Measurements from ENCODE around the gene IPPK.

IPPK gene

DNA sequence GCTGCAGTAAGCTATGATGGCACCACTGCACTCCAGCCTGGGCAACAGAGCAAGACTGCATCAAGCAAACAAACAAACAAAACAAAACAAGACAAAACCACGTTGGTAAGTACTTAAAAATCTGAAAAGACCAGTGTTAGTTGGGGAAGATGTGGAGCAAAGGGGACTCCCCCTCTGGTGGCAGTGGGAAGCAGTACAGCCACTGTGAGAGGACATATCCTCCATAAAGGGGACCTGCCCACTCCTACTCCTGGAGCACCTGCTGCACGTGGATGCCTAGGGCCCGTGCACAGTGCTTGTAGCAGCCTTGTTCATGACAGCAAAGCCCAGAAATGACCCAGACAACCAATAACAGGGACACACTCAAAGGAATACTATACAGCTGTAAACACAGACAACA is 17.0 kb upstream of the IPPK start:
- no peak for DNase-seq (ENCODE audit: low read depth)

DNA sequence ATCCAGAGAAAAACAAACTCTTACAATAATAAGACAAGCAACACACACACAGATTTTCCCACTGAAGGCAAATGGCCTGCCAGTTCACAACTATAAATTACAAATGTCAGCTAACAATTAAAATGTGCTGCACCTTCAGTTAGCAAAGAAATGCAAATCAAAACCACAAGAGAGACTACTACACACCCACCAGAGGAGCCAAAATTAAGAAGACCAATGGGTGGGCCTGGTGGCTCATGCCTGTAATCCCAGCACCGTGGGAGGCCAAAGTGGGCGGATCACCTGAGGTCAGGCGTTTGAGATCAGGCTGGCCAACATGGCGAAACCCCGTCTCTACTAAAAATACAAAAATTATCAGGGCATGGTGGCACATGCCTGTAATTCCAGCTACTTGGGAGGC is 15.1 kb upstream of the IPPK start:
- no peak for DNase-seq (ENCODE audit: low read depth)

DNA sequence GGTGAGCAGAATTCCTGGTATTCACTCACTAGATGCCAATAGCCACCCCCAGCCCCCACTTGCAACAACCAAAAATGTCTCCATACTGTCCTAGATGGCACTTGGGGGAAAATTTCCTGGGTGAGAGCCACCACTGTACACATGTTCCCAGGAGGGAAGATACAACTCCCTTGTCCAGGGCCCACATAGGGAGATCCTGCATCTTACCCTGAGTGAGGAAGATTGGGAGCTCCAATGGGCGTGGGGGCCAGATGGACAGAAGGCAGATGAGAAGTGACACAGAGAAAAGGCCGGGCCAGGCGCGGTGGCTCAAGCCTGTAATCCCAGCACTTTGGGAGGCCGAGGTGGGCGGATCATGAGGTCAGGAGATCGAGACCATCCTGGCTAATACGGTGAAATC is 12.3 kb upstream of the IPPK start:
- DNase-seq (ENCODE audit: low read depth) = no peak

- no peak for DNase-seq (ENCODE audit: low read depth)
These were observed 10.5 kb upstream of the IPPK start for GRCh38 chr9:92680166-92681119.

- DNase-seq (ENCODE audit: low read depth) = no peak
These were observed 9.7 kb upstream of the IPPK start for GRCh38 chr9:92679413-92680165.

- peak; percentile 62 for DNase-seq (ENCODE audit: low read depth)
These were observed 1.4 kb upstream of the IPPK start for GRCh38 chr9:92671323-92671722.

GRCh38 chr9:92669527-92669889 is 423 bp downstream of the IPPK start:
- no peak for DNase-seq (ENCODE audit: low read depth)

DNA sequence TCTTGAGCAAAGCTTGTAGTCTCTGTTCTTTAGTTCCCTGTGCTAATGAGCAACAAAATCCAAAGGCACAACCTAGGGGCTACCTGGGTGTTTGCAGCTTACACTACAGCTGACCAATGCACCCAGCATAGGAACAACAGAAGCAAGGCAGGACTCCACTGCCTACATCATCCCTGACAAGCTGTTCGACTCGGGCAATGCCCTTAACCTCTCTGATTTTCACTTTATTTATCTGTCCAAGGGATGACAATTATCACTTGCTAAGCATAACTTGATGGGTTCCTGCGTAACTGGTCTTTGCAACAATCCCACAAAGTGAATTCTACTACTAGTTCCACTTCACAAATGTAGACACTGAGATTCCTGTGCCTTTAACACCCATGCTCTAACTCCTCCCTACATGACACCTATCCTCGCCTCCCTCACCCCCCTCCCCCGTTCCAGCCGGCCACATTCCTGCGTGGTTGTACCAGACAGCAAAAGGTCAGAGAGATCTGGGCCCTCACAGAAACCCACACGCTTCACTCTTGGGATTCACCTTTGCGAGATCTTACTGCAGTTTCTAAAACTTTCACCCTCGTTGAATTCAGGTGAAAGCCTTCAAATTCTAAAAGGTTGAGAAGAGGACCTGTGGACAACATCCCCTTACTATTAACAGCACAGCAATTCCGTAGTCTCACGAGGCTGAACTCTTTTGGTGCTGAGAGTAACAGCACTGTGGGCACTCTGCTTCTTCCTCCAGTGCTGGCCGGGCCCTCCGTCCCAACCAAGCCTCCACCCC is 995 bp downstream of the IPPK start:
- peak; percentile 35 for DNase-seq (ENCODE audit: low read depth)

- no peak for DNase-seq (ENCODE audit: low read depth)
These were observed 2.9 kb downstream of the IPPK start for GRCh38 chr9:92666912-92667532.

DNA sequence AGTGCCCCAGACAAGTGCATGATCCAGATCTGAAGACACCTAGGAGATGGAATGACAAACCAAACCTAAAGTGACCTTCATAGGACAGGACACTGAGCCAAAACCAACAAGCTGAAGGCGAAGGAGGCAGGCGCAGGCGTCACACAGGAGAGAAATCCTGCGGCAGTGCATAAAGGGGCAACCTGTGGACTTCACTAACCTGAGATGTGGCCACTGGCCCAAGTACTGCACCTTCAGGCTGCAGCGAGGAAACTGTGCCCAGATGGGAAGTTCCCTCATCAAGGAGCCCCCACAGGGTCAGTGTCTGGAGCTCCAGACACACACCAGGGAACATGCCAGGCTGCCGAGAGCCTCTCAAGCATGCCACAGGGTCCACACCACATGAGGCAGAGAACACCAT is 3.7 kb downstream of the IPPK start:
- DNase-seq (ENCODE audit: low read depth) = no peak

DNA sequence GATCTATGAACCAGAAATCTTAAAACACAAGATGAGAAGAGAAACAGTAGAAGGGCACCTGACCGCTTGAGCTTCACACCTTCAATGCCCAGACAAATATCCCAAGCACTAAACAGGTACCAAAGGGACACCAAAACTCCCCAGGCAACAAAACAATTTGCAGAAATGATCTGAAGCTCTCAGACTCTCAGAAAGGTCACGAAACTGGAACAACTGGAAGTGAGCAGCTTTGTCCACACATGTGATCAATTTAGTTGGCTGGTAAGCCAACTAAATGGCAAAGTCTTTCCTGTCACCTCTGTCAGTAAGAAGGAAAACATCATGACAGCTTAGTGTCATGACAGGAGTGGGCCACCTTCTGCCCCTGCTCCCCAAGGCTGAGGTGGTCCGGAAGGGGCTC is 4.1 kb downstream of the IPPK start:
- no peak for DNase-seq (ENCODE audit: low read depth)

DNA sequence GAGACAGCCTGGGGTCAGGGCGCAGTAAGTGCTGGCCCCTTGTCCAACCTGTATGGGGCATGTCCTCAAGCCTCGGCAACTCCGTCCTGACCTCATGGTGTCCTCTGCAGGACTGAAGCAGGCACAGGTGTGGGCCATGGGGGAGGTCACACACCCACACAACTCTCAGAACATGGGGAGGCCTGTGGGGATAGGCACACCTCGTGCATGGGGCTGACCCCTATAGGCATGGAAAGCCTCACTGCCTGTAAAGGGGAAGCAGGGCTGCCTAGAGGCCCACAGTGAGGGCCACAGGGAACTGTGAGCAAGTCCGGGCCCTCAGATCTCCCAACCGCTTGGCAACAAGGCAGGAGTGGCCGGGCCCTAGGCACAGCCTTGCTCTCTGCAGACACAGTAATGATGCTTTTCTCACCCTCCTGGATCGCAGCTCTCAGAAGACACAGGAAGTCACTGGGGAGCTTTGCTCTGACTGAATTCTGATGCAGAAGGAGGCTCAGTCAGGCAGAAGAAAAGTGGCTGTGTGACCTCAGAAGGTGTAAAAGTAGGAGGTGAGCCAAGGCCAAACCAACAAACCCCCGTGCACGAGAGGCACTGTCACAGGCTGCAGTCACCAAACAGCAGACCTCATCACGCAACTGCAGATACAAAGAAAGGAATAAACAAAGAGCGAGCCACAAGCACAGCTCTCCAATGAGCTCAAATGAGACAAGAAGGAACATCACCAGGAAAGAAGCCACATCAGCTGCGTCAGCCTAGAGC is 5.4 kb downstream of the IPPK start:
- no peak for DNase-seq (ENCODE audit: low read depth)

DNA sequence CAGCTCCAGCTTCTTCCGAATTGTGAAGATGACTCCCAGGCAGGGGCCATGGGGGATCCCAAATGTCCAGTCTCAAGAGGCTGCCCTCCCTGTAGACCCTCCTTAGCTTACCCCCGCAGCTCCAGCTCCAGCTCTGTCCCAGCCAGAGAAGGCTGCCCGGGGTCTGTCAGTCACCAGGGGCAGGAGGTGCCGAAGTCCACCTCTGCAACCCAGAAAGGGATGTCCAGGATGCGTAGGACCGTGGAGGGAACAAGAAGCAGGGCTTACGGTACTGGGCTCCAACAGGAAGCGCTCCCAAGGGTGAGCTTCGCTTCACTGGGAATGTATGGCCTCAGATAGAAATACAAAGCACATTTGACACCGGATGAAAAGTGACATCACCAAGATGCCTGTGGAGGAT is 6.0 kb downstream of the IPPK start:
- no peak for DNase-seq (ENCODE audit: low read depth)

GRCh38 chr9:92663126-92663525 is 6.8 kb downstream of the IPPK start:
- no peak for DNase-seq (ENCODE audit: low read depth)

DNA sequence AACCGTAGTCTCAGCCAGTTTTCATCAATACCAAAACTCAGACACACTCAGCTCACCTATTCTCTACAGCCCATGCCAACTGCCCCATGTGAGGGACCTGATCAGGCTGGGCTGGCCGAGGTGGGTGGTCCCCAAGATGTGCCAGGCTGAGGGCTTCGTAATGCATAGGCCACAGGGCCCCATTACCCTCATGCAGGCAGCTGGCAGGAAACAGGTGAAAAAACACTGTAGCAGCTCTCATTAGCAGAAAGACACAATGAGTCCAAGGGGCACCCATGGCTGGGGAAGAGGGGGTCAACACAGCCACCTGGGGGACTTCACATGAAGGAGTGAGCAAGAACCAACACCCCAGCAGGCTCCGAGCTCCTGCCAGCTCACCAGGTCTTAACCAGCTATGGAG is 8.2 kb downstream of the IPPK start:
- DNase-seq (ENCODE audit: low read depth) = no peak

- DNase-seq (ENCODE audit: low read depth) = no peak
These were observed 8.8 kb downstream of the IPPK start for GRCh38 chr9:92661127-92661526.

DNA sequence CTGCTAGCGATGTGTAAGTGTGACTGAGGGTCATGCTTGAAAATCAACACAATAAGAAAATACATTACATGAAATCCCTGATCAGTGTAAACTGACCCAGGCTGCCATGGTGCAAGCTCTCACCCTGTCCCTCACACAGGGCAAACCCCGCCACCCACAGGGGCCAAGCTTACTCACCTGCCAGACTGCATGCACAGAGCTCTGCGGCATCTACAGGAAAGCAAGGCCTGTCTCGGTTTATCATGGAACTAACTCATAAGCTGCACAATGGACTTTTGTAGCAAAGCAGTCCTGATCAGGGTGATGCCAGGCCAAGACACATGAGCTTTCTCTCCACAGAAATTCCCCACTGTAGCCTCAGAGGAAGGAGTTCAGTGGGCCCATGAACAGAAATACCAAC is 9.7 kb downstream of the IPPK start:
- no peak for DNase-seq (ENCODE audit: low read depth)

DNA sequence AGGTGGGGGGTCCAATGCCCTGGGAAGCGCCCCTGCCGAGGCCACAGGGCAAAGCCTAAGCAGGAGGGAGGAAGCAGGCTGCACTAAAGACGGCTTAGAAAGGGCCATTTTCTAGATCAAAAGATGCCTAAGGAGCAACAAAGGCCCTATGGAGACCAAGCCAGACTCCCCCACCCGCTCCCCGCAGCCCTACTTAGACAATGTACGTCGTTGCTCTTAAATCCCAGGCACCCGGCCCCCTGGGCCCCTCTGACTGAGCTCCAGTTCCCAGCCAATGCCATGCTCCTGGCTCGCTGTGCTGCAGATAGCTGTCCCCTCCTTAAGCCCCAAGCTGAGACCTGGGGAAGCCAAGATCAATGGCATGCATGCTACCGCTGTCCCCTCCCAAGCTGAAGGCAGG is 10.3 kb downstream of the IPPK start:
- DNase-seq (ENCODE audit: low read depth) = no peak

DNA sequence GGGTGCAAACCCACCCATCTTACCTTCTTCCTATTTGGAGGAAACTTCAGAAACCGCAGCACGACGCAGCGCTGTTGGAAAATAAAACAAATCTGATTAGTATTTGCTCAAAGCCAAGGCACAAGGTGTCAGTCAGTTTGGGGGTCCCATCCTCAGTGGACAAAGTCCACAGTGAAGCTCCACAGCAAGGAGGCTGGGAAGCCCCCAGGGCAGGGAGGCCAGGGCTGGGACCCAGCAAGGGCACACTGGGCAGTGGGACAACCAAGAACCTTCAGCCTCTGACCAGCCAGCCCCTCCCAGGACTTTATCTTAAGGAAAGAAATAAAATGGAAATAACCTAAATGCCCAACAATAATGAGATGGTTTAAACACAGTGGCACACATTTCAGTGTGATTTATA is 11.3 kb downstream of the IPPK start:
- no peak for DNase-seq (ENCODE audit: low read depth)

- no peak for DNase-seq (ENCODE audit: low read depth)
These were observed 11.8 kb downstream of the IPPK start for GRCh38 chr9:92658176-92658575.

DNA sequence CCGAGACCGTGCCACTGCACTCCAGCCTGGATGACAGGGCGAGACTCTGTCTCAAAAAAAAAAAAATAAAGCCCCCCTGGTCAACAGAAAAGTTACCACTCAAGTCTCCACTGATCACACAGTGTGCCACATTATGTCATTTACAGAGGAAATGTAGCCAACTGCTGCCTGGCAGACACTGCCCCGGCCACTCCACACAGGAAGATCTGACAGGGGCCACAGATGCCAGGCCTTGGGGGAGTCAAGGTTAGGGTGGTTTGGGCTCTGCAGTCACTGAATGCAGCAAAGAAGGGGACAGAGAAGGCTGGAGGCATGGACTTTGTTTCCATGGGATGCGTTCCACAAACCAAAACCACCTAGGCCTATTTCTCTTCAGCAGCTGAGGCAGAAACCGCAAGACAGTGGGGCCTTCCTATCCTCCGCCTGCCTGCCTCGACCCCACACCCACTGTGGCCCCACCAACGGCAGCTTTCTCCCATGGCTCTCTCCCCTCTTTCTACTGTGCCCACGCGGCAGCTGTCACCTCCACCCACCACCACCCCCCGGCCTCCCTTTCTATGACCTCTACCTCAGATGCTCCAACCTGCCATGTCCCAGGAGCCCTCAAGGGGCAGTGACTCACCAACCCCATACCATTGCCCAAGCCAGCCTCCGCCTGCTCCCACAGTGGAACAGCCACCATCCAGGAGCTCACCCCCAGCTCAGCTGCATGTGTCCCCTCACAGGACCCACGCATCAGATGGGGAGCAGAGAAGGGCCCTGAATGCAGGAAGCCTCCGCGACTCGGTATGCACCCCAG is 12.4 kb downstream of the IPPK start:
- DNase-seq (ENCODE audit: low read depth) = no peak
